GM10266 (cell line): ENCODE measurements around the gene PRMT3.

Experiments
- DNase-seq: peaks from one replicate; pipeline ENCODE4 v3.0.0; 2012; ENCODE audit errors: extremely low spot score
- TF ChIP-seq, protein P1 (sequence below): IDR thresholded peaks from 2 replicates; pipeline ENCODE4 v1.5.1; 2012; ENCODE audit warnings: mild to moderate bottlenecking, low read depth; ENCODE audit not compliant: control insufficient read depth, insufficient read depth; ENCODE audit errors: missing control alignments

The PRMT3 gene

DNA sequence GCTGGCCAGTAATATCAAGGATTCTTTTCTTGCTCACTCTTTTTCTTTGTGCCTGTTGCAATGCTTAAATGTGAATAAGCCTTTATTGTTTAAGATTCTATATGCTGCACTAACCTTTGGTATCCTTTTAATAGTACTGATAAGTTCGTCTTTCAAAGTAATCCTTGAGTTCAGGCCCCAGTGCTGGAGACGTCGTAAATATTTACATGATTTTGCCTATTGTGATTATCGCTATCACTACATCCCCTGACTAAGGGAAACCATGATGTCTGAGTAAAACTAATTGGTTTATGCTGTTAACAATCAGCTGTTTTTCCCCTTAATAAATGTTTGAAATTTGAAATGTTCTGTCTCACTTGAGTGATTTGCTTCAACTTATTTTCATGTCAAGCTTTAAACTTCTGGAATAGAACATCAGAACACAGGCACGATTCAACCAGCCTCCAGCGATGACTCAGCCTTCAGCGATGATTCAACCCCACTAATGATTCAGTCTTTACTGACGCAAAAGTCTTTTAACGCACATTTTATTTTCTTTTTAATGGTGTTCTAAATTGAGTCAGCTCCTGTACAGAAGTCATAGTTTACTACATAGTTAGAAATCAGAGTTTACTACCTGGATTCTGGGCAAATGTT is 20.1 kb upstream of the PRMT3 start:
- no peak for DNase-seq
- TF ChIP-seq, protein P1, sequence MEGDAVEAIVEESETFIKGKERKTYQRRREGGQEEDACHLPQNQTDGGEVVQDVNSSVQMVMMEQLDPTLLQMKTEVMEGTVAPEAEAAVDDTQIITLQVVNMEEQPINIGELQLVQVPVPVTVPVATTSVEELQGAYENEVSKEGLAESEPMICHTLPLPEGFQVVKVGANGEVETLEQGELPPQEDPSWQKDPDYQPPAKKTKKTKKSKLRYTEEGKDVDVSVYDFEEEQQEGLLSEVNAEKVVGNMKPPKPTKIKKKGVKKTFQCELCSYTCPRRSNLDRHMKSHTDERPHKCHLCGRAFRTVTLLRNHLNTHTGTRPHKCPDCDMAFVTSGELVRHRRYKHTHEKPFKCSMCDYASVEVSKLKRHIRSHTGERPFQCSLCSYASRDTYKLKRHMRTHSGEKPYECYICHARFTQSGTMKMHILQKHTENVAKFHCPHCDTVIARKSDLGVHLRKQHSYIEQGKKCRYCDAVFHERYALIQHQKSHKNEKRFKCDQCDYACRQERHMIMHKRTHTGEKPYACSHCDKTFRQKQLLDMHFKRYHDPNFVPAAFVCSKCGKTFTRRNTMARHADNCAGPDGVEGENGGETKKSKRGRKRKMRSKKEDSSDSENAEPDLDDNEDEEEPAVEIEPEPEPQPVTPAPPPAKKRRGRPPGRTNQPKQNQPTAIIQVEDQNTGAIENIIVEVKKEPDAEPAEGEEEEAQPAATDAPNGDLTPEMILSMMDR = no peak

DNA sequence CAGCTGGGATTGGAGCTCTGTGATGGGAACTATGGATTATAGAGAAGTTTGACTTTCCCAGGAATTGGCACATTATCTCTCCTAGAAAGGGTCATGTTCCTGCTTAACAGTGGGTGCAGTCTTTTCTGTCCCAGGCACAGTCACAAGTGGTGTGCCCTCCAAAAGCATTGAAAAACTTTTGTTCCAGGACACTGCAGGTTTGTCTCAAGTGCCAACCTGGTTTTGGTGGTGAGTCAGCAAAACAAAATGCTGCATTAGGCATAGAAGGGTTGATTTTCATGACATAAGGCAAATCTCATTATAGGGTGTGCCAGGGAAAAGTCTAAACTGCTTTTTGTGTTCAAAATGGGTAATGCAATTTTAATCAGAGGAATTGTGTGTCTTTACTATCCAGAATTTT is 19.1 kb upstream of the PRMT3 start:
- DNase-seq = no peak
- TF ChIP-seq, protein P1 = no peak

- TF ChIP-seq, protein P1 = no peak
- no peak for DNase-seq
Measured at GRCh38 chr11:20369826-20370225, 17.7 kb upstream of the PRMT3 start.

DNA sequence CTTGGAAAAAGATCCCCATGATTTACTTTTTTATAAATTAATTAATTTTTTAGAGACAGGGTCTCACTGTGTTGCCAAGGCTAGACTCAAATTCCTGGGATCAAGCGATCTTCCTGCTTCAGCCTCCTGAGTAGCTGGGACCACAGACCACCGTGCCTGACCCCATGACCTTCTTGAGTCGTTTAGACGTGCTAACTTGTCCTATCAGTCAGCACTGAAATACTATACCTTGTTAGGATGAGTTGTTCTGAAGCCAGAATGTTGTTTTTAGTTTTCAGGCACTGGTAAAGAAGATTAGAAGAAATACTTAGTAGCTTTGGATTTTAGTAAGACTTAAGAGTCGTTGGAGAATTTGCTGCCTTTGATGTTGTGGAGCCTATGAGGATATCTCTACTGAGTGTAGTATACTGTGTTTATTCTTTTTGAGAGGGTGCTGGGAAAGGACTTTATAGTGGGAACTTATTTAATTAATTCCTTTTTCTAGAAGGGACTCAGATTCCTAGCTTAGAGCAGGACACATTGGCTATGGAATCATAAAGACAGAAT is 15.4 kb upstream of the PRMT3 start:
- no peak for DNase-seq
- TF ChIP-seq, protein P1 = no peak

DNA sequence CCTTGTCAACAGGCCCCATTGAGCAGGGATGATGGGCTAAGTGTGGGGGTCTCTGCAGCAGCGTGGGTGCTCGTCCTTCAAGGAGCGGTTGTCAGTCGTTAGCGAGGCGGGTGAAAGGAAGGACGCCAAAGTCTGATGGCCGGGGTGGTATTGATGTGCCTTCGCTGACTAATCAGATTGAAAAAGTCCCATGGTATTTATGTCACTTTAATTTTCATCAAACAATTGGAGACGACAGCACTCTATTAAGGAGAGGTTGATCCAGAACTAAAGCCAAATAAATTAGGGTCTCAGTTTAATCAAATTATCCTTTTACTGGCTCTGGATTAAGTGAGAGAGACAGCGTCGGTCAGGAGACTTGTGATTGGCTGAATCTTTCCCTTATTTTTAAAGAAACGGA is 14.4 kb upstream of the PRMT3 start:
- TF ChIP-seq, protein P1 = no peak
- no peak for DNase-seq

GRCh38 chr11:20373568-20374209 is 13.8 kb upstream of the PRMT3 start:
- DNase-seq = no peak
- TF ChIP-seq, protein P1 = no peak

DNA sequence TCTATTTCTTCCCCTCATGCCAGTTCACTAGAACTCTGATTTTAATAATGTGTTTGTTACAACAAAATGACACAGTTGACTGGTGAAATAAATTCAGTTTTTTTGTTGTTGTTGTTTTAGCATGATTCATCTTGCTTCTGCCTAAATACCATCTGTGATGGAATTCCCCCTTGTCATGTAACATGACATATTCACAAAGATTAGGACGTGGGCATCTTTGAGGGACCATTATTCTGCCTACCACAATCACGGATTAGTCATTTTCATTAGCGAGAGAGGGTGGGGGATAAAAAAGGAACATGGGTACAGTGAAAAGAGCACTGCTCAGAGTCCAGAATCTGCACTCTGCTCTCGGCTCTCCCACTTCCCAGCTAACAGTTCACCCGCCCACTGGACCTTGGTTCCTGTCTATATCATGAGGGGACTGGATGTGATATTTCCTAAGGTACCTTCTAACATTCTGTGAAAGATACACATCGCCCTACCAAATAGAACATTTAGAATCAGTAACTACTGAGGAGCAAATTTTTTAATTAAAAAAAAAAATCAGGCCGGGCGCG is 12.7 kb upstream of the PRMT3 start:
- TF ChIP-seq, protein P1 = no peak
- DNase-seq = no peak
